ENCODE data around the gene ELAVL2.

Gene ELAVL2

DNA sequence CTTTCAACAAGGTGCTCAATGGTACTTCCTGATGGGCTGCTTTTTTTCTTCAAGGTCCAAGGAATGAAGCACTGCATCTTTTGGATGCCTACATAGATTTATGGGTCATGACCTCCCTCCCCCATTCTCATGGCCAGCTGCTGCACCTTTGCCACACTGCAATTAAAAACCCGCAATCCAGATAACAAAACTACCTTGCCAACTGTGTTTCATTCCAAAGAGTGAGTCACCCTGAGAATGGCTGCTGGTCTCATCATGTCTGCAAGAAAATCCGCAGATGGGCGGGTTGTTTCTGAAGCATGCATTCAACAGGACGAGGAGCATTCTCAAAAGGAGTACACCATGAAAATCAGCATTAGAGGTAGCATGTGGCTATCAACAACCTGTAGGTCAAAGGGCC lies 139.8 kb downstream of the ELAVL2 start:
- FAIRE-seq (no peak), DNase-seq (ENCODE audit: insufficient read length, low spot score) (no peak)
- TF ChIP-seq, protein P1, sequence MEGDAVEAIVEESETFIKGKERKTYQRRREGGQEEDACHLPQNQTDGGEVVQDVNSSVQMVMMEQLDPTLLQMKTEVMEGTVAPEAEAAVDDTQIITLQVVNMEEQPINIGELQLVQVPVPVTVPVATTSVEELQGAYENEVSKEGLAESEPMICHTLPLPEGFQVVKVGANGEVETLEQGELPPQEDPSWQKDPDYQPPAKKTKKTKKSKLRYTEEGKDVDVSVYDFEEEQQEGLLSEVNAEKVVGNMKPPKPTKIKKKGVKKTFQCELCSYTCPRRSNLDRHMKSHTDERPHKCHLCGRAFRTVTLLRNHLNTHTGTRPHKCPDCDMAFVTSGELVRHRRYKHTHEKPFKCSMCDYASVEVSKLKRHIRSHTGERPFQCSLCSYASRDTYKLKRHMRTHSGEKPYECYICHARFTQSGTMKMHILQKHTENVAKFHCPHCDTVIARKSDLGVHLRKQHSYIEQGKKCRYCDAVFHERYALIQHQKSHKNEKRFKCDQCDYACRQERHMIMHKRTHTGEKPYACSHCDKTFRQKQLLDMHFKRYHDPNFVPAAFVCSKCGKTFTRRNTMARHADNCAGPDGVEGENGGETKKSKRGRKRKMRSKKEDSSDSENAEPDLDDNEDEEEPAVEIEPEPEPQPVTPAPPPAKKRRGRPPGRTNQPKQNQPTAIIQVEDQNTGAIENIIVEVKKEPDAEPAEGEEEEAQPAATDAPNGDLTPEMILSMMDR (IDR thresholded peaks at IDR 0.05; ENCODE audit: insufficient read depth, missing control alignments), result no peak

DNA sequence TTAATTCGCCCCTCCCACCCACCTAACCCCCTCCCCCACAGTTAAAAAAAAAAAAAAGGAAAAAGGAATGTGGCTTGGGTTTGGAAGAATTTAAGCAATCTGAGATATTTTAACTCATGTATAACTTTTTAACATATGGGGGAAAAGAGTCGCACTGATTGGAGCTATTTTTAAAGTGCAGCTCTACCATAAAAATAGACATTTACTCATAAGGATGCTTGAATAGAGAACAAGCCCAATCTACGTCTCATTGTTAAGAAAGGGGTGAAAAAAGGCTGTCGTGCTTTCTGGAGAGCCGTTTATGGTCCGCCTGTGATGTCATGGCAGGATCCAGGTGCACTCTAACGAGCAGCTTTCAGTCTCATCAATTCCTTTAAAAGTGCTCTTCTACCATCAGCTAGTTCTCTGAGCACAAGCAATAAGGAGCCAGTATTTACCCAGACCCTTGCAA lies 142.4 kb downstream of the ELAVL2 start:
- FAIRE-seq (no peak), DNase-seq (ENCODE audit: insufficient read length, low spot score) (no peak)
- TF ChIP-seq, protein P1 (IDR thresholded peaks at IDR 0.05; ENCODE audit: insufficient read depth, missing control alignments), result no peak

GRCh38 chr9:23682891-23683431 lies 143.1 kb downstream of the ELAVL2 start:
- TF ChIP-seq, protein P1 (IDR thresholded peaks at IDR 0.05; ENCODE audit: insufficient read depth, missing control alignments), result no peak
- no peak for DNase-seq (ENCODE audit: insufficient read length, low spot score)
- FAIRE-seq, result no peak

DNA sequence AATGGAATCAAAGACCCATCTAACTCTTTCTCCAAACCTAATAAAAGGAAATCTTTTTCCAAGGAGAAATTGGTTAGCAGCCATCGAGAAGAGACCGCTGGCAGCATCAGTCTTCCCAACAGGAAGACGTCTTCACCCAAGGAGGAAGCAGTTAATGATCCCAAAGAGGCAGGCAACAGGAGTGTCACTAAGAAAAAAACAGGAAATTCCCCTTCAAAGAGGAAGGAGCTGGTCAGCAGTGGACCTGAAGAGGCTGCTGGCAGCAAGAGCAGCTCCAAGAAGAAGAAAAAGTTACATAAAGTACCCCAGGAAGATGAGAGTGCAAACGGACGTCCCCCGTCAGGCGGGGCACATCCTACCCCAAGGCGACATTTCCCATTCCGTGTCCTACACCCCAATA lies 143.7 kb downstream of the ELAVL2 start:
- no peak for DNase-seq (ENCODE audit: insufficient read length, low spot score)
- FAIRE-seq, result no peak
- TF ChIP-seq, protein P1 (IDR thresholded peaks at IDR 0.05; ENCODE audit: insufficient read depth, missing control alignments), result no peak

- TF ChIP-seq, protein P1 (IDR thresholded peaks at IDR 0.05; ENCODE audit: insufficient read depth, missing control alignments), result no peak
- FAIRE-seq, result no peak
Measured at GRCh38 chr9:23677446-23677845, 148.6 kb downstream of the ELAVL2 start.

GRCh38 chr9:23674016-23674585 lies 151.9 kb downstream of the ELAVL2 start:
- TF ChIP-seq, protein P1 (IDR thresholded peaks at IDR 0.05; ENCODE audit: insufficient read depth, missing control alignments), result no peak
- no peak for DNase-seq (ENCODE audit: insufficient read length, low spot score)
- FAIRE-seq, result no peak

More at GRCh38 chr9:23677446-23677845, 148.6 kb downstream of the ELAVL2 start:
- no peak for DNase-seq (ENCODE audit: insufficient read length, low spot score)

- no peak for FAIRE-seq
- TF ChIP-seq, protein P1 (IDR thresholded peaks at IDR 0.05; ENCODE audit: insufficient read depth, missing control alignments), result no peak
Measured at GRCh38 chr9:23672151-23672550, 153.9 kb downstream of the ELAVL2 start.

More at GRCh38 chr9:23672151-23672550, 153.9 kb downstream of the ELAVL2 start:
- no peak for DNase-seq (ENCODE audit: insufficient read length, low spot score)

All from D721Med (cell line).